ENCODE results near the gene CALCOCO2. TPM values are rescaled to one million over a fixed set of nuclear protein-coding genes. Genes with fewer than 3 reads are reported as not detected.

Gene CALCOCO2
- total and polyA plus RNA-seq, 2 of the 13 experiments (the other 11 are each of a cell fraction or from before 2014, with no cell fraction given) = 72.9 to 111 TPM

DNA sequence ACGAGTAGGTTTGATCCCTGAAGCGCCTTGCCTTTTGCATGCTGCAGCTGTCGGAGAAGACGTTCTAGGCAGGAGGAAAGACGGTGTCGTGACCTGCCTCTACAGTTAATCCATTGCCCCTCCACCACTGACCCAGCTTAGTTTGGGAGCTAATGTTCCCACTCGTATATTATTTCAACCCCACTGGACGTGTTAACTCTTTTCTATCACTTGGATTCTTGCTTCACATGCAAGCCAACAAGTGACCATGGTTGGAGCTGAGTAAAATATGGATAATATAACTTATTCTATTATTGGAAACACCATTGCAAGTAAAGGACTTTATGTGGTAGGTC, 681 bp downstream of the CALCOCO2 start:
- H3K27me3 ChIP-seq (ENCODE audit: control insufficient read depth in 1 of 2, insufficient read depth in 2 of 2, low read length in 2 of 2) = no peaks in the 10 kb centered on the region; a peak in 1 of 5 replicates
- H4K20me1 ChIP-seq (ENCODE audit: insufficient read depth, low read length) = peaks cover 4% of the 10 kb centered on the region; the same call in 1 of the 2 replicates
- intact Hi-C loops (cut with micrococcal nuclease; ENCODE audit: unreplicated experiment) = loop anchor here (1.0 to 2.0 kb wide), 2 partner anchors 14 to 39 kb away; partner anchors contain the start of gene TTLL6
- no peaks in the 10 kb centered on the region for H3K9me3 ChIP-seq (ENCODE audit: low read length)
- ChIA-PET POLR2A (interaction anchor here (1.1 to 3.5 kb wide), 5 partner anchors 10 to 61 kb away, joined by 3 to 16 read pairs (median 6); partner anchors contain the start of gene ATP5MC1), CTCF (ENCODE audit: low intra/inter-chr PET ratio, low total read pairs) (no interaction called here)
- peaks cover 0 to 5% of the 10 kb centered on the region in 2 experiments; a peak in 1 of 5 replicates for H3K36me3 ChIP-seq (replicated peaks in 1 of 2; ENCODE audit: control insufficient read depth in 1 of 2, insufficient read depth in 2 of 2, low read length in 2 of 2)
- WGBS (ENCODE audit: low lambda C conversion rate) = 0% methylated on average over 8 of the region's 8 CpGs
- in situ Hi-C loops (cut with HindIII; ENCODE audit: extremely low pct_ligation_motif_present, low pct_unique_long_range_greater_than_20kb) = no loop called here
- peaks cover 52% of the 10 kb centered on the region for H3K4me1 ChIP-seq (ENCODE audit: insufficient read depth, low read length)
- ATAC-seq (peak; percentile 40), FAIRE-seq (no peak), DNase-seq (ENCODE audit: low spot score) (no peak)
- BruUV-seq (replicated peaks) = no TSS peak
- H3K79me2 ChIP-seq (ENCODE audit: insufficient read depth, low read length) = peaks cover 36% of the 10 kb centered on the region
- H3K9ac ChIP-seq (ENCODE audit: insufficient read depth, low read depth, low read length) = peak overlapping the region; percentile 89
- peak overlapping the region; percentile 81 to 99 (median 87) for H3K4me3 ChIP-seq (replicated peaks in 1 of 3; ENCODE audit: insufficient read depth in 1 of 3, low read depth in 2 of 3, low read length in 3 of 3)
- H3K4me2 ChIP-seq (ENCODE audit: low read depth, low read length) = peak overlapping the region; percentile 79
- peak overlapping the region; percentile 67 for H3K27ac ChIP-seq (ENCODE audit: extremely low read length, insufficient read depth, low read length)
- H2AFZ ChIP-seq (ENCODE audit: low read length) = no peak overlapping the region
- TF ChIP-seq ZFYVE20 (CRISPR knock-in tag; IDR thresholded peaks at IDR 0.05; ENCODE audit: borderline replicate concordance, low read depth) (0 out of 2 replicates have a peak, but pooled peaks have one; percentile 13), ZNF598 (CRISPR knock-in tag; IDR thresholded peaks at IDR 0.05; ENCODE audit: borderline replicate concordance) (0 out of 2 replicates have a peak, but pooled peaks have one; percentile 1), PAWR (CRISPR knock-in tag; IDR thresholded peaks at IDR 0.05; ENCODE audit: borderline replicate concordance) (no peak), CBX2 (IDR thresholded peaks at IDR 0.05; ENCODE audit: low read depth, low read length) (no peak), CBX2 (CRISPR knock-in tag; IDR thresholded peaks at IDR 0.05; ENCODE audit: low read depth) (no peak)
- TF ChIP-seq, protein P1, sequence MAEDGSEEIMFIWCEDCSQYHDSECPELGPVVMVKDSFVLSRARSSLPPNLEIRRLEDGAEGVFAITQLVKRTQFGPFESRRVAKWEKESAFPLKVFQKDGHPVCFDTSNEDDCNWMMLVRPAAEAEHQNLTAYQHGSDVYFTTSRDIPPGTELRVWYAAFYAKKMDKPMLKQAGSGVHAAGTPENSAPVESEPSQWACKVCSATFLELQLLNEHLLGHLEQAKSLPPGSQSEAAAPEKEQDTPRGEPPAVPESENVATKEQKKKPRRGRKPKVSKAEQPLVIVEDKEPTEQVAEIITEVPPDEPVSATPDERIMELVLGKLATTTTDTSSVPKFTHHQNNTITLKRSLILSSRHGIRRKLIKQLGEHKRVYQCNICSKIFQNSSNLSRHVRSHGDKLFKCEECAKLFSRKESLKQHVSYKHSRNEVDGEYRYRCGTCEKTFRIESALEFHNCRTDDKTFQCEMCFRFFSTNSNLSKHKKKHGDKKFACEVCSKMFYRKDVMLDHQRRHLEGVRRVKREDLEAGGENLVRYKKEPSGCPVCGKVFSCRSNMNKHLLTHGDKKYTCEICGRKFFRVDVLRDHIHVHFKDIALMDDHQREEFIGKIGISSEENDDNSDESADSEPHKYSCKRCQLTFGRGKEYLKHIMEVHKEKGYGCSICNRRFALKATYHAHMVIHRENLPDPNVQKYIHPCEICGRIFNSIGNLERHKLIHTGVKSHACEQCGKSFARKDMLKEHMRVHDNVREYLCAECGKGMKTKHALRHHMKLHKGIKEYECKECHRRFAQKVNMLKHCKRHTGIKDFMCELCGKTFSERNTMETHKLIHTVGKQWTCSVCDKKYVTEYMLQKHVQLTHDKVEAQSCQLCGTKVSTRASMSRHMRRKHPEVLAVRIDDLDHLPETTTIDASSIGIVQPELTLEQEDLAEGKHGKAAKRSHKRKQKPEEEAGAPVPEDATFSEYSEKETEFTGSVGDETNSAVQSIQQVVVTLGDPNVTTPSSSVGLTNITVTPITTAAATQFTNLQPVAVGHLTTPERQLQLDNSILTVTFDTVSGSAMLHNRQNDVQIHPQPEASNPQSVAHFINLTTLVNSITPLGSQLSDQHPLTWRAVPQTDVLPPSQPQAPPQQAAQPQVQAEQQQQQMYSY (CRISPR knock-in tag; IDR thresholded peaks at IDR 0.05) = no peak
- TF ChIP-seq, protein P2, sequence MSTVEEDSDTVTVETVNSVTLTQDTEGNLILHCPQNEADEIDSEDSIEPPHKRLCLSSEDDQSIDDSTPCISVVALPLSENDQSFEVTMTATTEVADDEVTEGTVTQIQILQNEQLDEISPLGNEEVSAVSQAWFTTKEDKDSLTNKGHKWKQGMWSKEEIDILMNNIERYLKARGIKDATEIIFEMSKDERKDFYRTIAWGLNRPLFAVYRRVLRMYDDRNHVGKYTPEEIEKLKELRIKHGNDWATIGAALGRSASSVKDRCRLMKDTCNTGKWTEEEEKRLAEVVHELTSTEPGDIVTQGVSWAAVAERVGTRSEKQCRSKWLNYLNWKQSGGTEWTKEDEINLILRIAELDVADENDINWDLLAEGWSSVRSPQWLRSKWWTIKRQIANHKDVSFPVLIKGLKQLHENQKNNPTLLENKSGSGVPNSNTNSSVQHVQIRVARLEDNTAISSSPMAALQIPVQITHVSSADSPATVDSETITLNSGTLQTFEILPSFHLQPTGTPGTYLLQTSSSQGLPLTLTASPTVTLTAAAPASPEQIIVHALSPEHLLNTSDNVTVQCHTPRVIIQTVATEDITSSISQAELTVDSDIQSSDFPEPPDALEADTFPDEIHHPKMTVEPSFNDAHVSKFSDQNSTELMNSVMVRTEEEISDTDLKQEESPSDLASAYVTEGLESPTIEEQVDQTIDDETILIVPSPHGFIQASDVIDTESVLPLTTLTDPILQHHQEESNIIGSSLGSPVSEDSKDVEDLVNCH (CRISPR knock-in tag; IDR thresholded peaks at IDR 0.05) = no peak
- TF ChIP-seq, protein P3, sequence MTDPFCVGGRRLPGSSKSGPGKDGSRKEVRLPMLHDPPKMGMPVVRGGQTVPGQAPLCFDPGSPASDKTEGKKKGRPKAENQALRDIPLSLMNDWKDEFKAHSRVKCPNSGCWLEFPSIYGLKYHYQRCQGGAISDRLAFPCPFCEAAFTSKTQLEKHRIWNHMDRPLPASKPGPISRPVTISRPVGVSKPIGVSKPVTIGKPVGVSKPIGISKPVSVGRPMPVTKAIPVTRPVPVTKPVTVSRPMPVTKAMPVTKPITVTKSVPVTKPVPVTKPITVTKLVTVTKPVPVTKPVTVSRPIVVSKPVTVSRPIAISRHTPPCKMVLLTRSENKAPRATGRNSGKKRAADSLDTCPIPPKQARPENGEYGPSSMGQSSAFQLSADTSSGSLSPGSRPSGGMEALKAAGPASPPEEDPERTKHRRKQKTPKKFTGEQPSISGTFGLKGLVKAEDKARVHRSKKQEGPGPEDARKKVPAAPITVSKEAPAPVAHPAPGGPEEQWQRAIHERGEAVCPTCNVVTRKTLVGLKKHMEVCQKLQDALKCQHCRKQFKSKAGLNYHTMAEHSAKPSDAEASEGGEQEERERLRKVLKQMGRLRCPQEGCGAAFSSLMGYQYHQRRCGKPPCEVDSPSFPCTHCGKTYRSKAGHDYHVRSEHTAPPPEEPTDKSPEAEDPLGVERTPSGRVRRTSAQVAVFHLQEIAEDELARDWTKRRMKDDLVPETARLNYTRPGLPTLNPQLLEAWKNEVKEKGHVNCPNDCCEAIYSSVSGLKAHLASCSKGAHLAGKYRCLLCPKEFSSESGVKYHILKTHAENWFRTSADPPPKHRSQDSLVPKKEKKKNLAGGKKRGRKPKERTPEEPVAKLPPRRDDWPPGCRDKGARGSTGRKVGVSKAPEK (CRISPR knock-in tag; IDR thresholded peaks at IDR 0.05; ENCODE audit: borderline replicate concordance) = no peak
- TF ChIP-seq, protein P4, sequence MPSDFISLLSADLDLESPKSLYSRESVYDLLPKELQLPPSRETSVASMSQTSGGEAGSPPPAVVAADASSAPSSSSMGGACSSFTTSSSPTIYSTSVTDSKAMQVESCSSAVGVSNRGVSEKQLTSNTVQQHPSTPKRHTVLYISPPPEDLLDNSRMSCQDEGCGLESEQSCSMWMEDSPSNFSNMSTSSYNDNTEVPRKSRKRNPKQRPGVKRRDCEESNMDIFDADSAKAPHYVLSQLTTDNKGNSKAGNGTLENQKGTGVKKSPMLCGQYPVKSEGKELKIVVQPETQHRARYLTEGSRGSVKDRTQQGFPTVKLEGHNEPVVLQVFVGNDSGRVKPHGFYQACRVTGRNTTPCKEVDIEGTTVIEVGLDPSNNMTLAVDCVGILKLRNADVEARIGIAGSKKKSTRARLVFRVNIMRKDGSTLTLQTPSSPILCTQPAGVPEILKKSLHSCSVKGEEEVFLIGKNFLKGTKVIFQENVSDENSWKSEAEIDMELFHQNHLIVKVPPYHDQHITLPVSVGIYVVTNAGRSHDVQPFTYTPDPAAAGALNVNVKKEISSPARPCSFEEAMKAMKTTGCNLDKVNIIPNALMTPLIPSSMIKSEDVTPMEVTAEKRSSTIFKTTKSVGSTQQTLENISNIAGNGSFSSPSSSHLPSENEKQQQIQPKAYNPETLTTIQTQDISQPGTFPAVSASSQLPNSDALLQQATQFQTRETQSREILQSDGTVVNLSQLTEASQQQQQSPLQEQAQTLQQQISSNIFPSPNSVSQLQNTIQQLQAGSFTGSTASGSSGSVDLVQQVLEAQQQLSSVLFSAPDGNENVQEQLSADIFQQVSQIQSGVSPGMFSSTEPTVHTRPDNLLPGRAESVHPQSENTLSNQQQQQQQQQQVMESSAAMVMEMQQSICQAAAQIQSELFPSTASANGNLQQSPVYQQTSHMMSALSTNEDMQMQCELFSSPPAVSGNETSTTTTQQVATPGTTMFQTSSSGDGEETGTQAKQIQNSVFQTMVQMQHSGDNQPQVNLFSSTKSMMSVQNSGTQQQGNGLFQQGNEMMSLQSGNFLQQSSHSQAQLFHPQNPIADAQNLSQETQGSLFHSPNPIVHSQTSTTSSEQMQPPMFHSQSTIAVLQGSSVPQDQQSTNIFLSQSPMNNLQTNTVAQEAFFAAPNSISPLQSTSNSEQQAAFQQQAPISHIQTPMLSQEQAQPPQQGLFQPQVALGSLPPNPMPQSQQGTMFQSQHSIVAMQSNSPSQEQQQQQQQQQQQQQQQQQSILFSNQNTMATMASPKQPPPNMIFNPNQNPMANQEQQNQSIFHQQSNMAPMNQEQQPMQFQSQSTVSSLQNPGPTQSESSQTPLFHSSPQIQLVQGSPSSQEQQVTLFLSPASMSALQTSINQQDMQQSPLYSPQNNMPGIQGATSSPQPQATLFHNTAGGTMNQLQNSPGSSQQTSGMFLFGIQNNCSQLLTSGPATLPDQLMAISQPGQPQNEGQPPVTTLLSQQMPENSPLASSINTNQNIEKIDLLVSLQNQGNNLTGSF (CRISPR knock-in tag; IDR thresholded peaks at IDR 0.05) = no peak
